H9 (cell line): ENCODE measurements around the gene LITAF. TPM values are rescaled to one million over a fixed set of nuclear protein-coding genes. Genes with fewer than 3 reads are reported as not detected.

Source experiments
- DNase-seq: peaks from one replicate; pipeline ENCODE4 v3.0.0-alpha.2; 2017
- H2AFZ ChIP-seq: one replicate; pipeline ENCODE4 v1.6.1; 2013; ENCODE audit warnings: mild to moderate bottlenecking, low read length, control low read depth, moderate library complexity
- H2AK5ac ChIP-seq: 2 replicates; pipeline ENCODE4 v1.6.1; 2013; ENCODE audit warnings: low read length, control low read depth, mixed read lengths; ENCODE audit not compliant: insufficient read length
- H2BK120ac ChIP-seq: one replicate; pipeline ENCODE4 v1.6.1; 2013; ENCODE audit warnings: low read depth, mild to moderate bottlenecking, low read length, control low read depth, inconsistent platforms; ENCODE audit not compliant: poor library complexity, severe bottlenecking
- H2BK12ac ChIP-seq: 2 replicates; pipeline ENCODE4 v1.6.1; 2013; ENCODE audit warnings: low read length, control low read depth, mixed read lengths, low read depth; ENCODE audit not compliant: insufficient read length
- H2BK15ac ChIP-seq: 2 replicates; pipeline ENCODE4 v1.6.1; 2013; ENCODE audit warnings: low read depth, low read length, control low read depth
- H2BK20ac ChIP-seq: one replicate; pipeline ENCODE4 v1.6.1; 2013; ENCODE audit warnings: low read depth, mild to moderate bottlenecking, low read length, control low read depth, inconsistent platforms; ENCODE audit not compliant: poor library complexity, severe bottlenecking
- H2BK5ac ChIP-seq: 2 replicates; pipeline ENCODE4 v1.6.1; 2013; ENCODE audit warnings: low read length, control low read depth, mixed read lengths; ENCODE audit not compliant: insufficient read length
- H3K14ac ChIP-seq: 2 replicates; pipeline ENCODE4 v1.6.1; 2013; ENCODE audit warnings: low read length, control low read depth; ENCODE audit not compliant: insufficient read depth
- H3K18ac ChIP-seq: 2 replicates; pipeline ENCODE4 v1.6.1; 2013; ENCODE audit warnings: low read depth, mild to moderate bottlenecking, mixed read lengths, low read length, control low read depth; ENCODE audit not compliant: insufficient read length
- H3K23ac ChIP-seq: 2 replicates; pipeline ENCODE4 v1.6.1; 2013; ENCODE audit warnings: low read length, control low read depth, mixed read lengths, low read depth; ENCODE audit not compliant: insufficient read length
- H3K23me2 ChIP-seq: 2 replicates; pipeline ENCODE4 v1.6.1; 2013; ENCODE audit warnings: low read depth, mild to moderate bottlenecking, mixed read lengths, low read length, control low read depth; ENCODE audit not compliant: insufficient read length, poor library complexity, severe bottlenecking
- H3K27ac ChIP-seq: 2 replicates; pipeline ENCODE4 v1.5.1; 2013; ENCODE audit warnings: low read length, control low read depth, mixed read lengths, low read depth; ENCODE audit not compliant: insufficient read length
- H3K27me3 ChIP-seq: 2 replicates; pipeline ENCODE4 v1.6.1; 2013; ENCODE audit warnings: low read length, control low read depth, inconsistent platforms; ENCODE audit not compliant: insufficient read depth
- H3K4ac ChIP-seq: 2 replicates; pipeline ENCODE4 v1.6.1; 2013; ENCODE audit warnings: low read depth, mild to moderate bottlenecking, control low read depth, inconsistent platforms, low read length, moderate library complexity
- H3K4me1 ChIP-seq: 2 replicates; pipeline ENCODE4 v1.6.1; 2013; ENCODE audit warnings: low read length, control low read depth, inconsistent platforms; ENCODE audit not compliant: insufficient read depth
- H3K4me2 ChIP-seq: 2 replicates; pipeline ENCODE4 v1.6.1; 2013; ENCODE audit warnings: low read length, control low read depth, mixed read lengths; ENCODE audit not compliant: insufficient read length, insufficient read depth
- H3K56ac ChIP-seq: 2 replicates; pipeline ENCODE4 v1.6.1; 2013; ENCODE audit warnings: low read depth, mild to moderate bottlenecking, mixed read lengths, low read length, control low read depth; ENCODE audit not compliant: insufficient read length
- H3K79me1 ChIP-seq: 2 replicates; pipeline ENCODE4 v1.6.1; 2013; ENCODE audit warnings: low read depth, mild to moderate bottlenecking, moderate library complexity, low read length, control low read depth, inconsistent platforms; ENCODE audit not compliant: insufficient read depth, poor library complexity, severe bottlenecking
- H3K79me2 ChIP-seq: 2 replicates; pipeline ENCODE4 v1.6.1; 2013; ENCODE audit warnings: low read length, control low read depth, inconsistent platforms; ENCODE audit not compliant: insufficient read depth
- H3K9ac ChIP-seq: 2 replicates; pipeline ENCODE4 v1.6.1; 2013; ENCODE audit warnings: low read length, control low read depth, mixed read lengths; ENCODE audit not compliant: insufficient read length; ENCODE audit errors: extremely low read depth
- H3K9me3 ChIP-seq: one replicate; pipeline ENCODE4 v1.6.1; 2013; ENCODE audit warnings: low read depth, low read length, inconsistent platforms; ENCODE audit not compliant: control insufficient read depth
- H3T11ph ChIP-seq: one replicate; pipeline ENCODE4 v1.6.1; 2013; ENCODE audit warnings: mild to moderate bottlenecking, low read length, control low read depth, inconsistent platforms
- H4K20me1 ChIP-seq: one replicate; pipeline ENCODE4 v1.6.1; 2013; ENCODE audit not compliant: control insufficient read depth, insufficient read length, insufficient read depth
- H4K5ac ChIP-seq: 2 replicates; pipeline ENCODE4 v1.6.1; 2013; ENCODE audit warnings: low read depth, mild to moderate bottlenecking, mixed read lengths, low read length, control low read depth; ENCODE audit not compliant: insufficient read length
- H4K8ac ChIP-seq: replicated peaks from 2 replicates; pipeline ENCODE4 v1.6.1; 2013; ENCODE audit warnings: low read length, control low read depth, mixed read lengths, low read depth; ENCODE audit not compliant: insufficient read length
- H4K91ac ChIP-seq: 2 replicates; pipeline ENCODE4 v1.6.1; 2013; ENCODE audit warnings: low read depth, mild to moderate bottlenecking, moderate library complexity, mixed read lengths, low read length, control low read depth; ENCODE audit not compliant: insufficient read length
- H3K27ac Mint-ChIP-seq, 3 experiments: 2 replicates in 2 of 3; 3 replicates in 1 of 3; pipeline ENCODE4 v1.8.0; 2020 to 2021; ENCODE audit warnings: mixed read lengths in 3 of 3, mild to moderate bottlenecking in 1 of 3, moderate library complexity in 1 of 3
- H3K27me3 Mint-ChIP-seq: 2 replicates; pipeline ENCODE4 v1.8.0; 2021; ENCODE audit warnings: low read depth, mild to moderate bottlenecking, moderate library complexity, mixed read lengths
- H3K36me3 Mint-ChIP-seq, 3 experiments: 2 replicates in 2 of 3; 3 replicates in 1 of 3; pipeline ENCODE4 v1.8.0; 2020 to 2021; ENCODE audit warnings: low read depth in 3 of 3, mixed read lengths in 3 of 3; ENCODE audit not compliant: insufficient read depth in 1 of 3
- H3K4me1 Mint-ChIP-seq, 2 experiments: 2 replicates each; pipeline ENCODE4 v1.8.0; 2020; ENCODE audit warnings: mixed read lengths in 2 of 2
- H3K4me3 Mint-ChIP-seq, 2 experiments: 2 replicates in 1 of 2; 3 replicates in 1 of 2; pipeline ENCODE4 v1.8.0; 2020 to 2021; ENCODE audit warnings: mild to moderate bottlenecking in 2 of 2, mixed read lengths in 2 of 2, moderate library complexity in 1 of 2
- H3K9me3 Mint-ChIP-seq, 2 experiments: 2 replicates in 1 of 2; 3 replicates in 1 of 2; pipeline ENCODE4 v1.8.0; 2020; ENCODE audit warnings: mild to moderate bottlenecking in 2 of 2, mixed read lengths in 2 of 2, moderate library complexity in 1 of 2
- CTCF ChIP-seq: fragments of 200-600 bp; sonication (generic); conservative IDR thresholded peaks from 3 replicates; pipeline ENCODE4 v1.8.0; 2021; ENCODE audit warnings: antibody characterized with exemption, mild to moderate bottlenecking
- WGBS: extraction: QIAGEN DNeasy Blood & Tissue Kit; methylation state at CpG from one replicate; pipeline ENCODE4 v1.1.7; 2013; ENCODE audit warnings: missing lambda C conversion rate, low lambda C conversion rate, mixed read lengths; ENCODE audit not compliant: insufficient read length; ENCODE audit errors: extremely low coverage; 5-methylcytosine and 5-hydroxymethylcytosine counted together
- total RNA-seq: library from RNA; stranded (reverse); gene quantifications from 2 replicates; pipeline ENCODE4 v1.2.1, GENCODE V29; 2021

Gene LITAF
- total RNA-seq, 1 experiment from 2014 or later, result 249 TPM

GRCh38 chr16:11610580-11610979 is 23.9 kb upstream of the LITAF start:
- Histone ChIP-seq H3K79me1 (no peaks in the 10 kb centered on the region), H3K23me2 (no peaks in the 10 kb centered on the region), H3K56ac (no peak overlapping the region), H3K27me3 (no peaks in the 10 kb centered on the region), H3K18ac (no peak overlapping the region), H2AK5ac (no peak overlapping the region), H3K23ac (no peak overlapping the region), H3K9me3 (no peaks in the 10 kb centered on the region), H3K4me2 (no peak overlapping the region), H3K79me2 (no peaks in the 10 kb centered on the region), H2BK12ac (no peak overlapping the region), H3K4ac (no peak overlapping the region), H4K91ac (no peak overlapping the region), H3K14ac (no peak overlapping the region), H3K9ac (no peak overlapping the region), H4K20me1 (no peaks in the 10 kb centered on the region), H3K27ac (no peak overlapping the region), H2AFZ (no peak overlapping the region), H3T11ph (no peak overlapping the region), H3K4me1 (no peaks in the 10 kb centered on the region), H2BK15ac (no peak overlapping the region), H4K8ac (no peak overlapping the region), H4K5ac (no peak overlapping the region), H2BK5ac (no peak overlapping the region), H2BK20ac (no peak overlapping the region), H2BK120ac (no peak overlapping the region)
- Mint-ChIP-seq H3K36me3 (no peaks in the 10 kb centered on the region), H3K4me3 (no peak overlapping the region), H3K4me1 (peaks cover 43 to 46% of the 10 kb centered on the region in 2 experiments), H3K27ac (peak overlapping the region in 1 of 3 experiments; percentile 77; a peak in 2 of 7 replicates), H3K9me3 (no peaks in the 10 kb centered on the region), H3K27me3 (peaks cover 8% of the 10 kb centered on the region)
- no peak for DNase-seq
- no peak for TF ChIP-seq CTCF
- WGBS, result no CpG with 5 or more reads among the region's 6 CpGs
